H1 (cell line): ENCODE data around the gene TOR1A. TPM values are rescaled to one million over a fixed set of nuclear protein-coding genes. Genes with fewer than 3 reads are reported as not detected.

Experiments
- CTCF ChIA-PET: fragments of 300-600 bp; sonication (Branson Sonifier 250); formaldehyde crosslinking; loops from one replicate; lab custom pipeline; 2021; ENCODE audit not compliant: partially characterized antibody; lab: Charles Lee
- POLR2A ChIA-PET: fragments of 300-600 bp; sonication (Branson Sonifier 250); formaldehyde crosslinking; loops from one replicate; lab custom pipeline; 2021; ENCODE audit warnings: inconsistent platforms; ENCODE audit not compliant: partially characterized antibody; lab: Charles Lee
- DNase-seq, 2 experiments: peaks; one replicate each; pipeline versions ENCODE4 v3.0.0 to v3.0.0-alpha.2; 2010 to 2022; ENCODE audit warnings: low spot score in 2 of 2, low read depth in 1 of 2, mixed read lengths in 1 of 2
- FAIRE-seq: peaks from 2 replicates; lab custom pipeline; 2011; peaks lifted over from hg19 to GRCh38; lab: Jason Lieb, UNC
- H2AFZ ChIP-seq: 2 replicates; pipeline ENCODE4 v1.8.1; 2012; ENCODE audit warnings: low read length, inconsistent platforms
- H2AK5ac ChIP-seq: 2 replicates; pipeline ENCODE4 v1.6.1; 2013; ENCODE audit warnings: low read depth, low read length
- H2BK120ac ChIP-seq: replicated peaks from 2 replicates; pipeline ENCODE3; 2013; ENCODE audit warnings: low read depth, low read length, inconsistent platforms
- H2BK12ac ChIP-seq: 2 replicates; pipeline ENCODE4 v1.6.1; 2013; ENCODE audit warnings: low read depth, low read length
- H2BK15ac ChIP-seq: 2 replicates; pipeline ENCODE4 v1.6.1; 2013; ENCODE audit warnings: low read length
- H2BK20ac ChIP-seq: 2 replicates; pipeline ENCODE4 v1.6.1; 2013; ENCODE audit warnings: low read length
- H2BK5ac ChIP-seq: 2 replicates; pipeline ENCODE4 v1.6.1; 2013; ENCODE audit warnings: low read depth, low read length
- H3K14ac ChIP-seq: 2 replicates; pipeline ENCODE4 v1.6.1; 2013; ENCODE audit warnings: inconsistent platforms; ENCODE audit not compliant: insufficient read length
- H3K18ac ChIP-seq: 2 replicates; pipeline ENCODE4 v1.6.1; 2013; ENCODE audit warnings: low read length; ENCODE audit errors: extremely low read depth
- H3K23ac ChIP-seq: 2 replicates; pipeline ENCODE4 v1.6.1; 2013; ENCODE audit warnings: inconsistent platforms; ENCODE audit not compliant: insufficient read length
- H3K23me2 ChIP-seq: 2 replicates; pipeline ENCODE4 v1.6.1; 2013; ENCODE audit warnings: low read depth, low read length
- H3K27ac ChIP-seq: 2 replicates; pipeline ENCODE4 v1.6.1; 2011; ENCODE audit warnings: low read depth, low read length, inconsistent platforms
- H3K27me3 ChIP-seq, 4 experiments: replicated peaks in 1 of 4; 1 replicate in 1 of 4; 2 replicates in 3 of 4; pipeline versions ENCODE4 v1.6.1 to v1.8.1; 2011 to 2013; ENCODE audit warnings: low read length in 3 of 4, mild to moderate bottlenecking in 3 of 4, inconsistent platforms in 2 of 4, mixed read lengths in 2 of 4, moderate library complexity in 1 of 4; ENCODE audit not compliant: control insufficient read depth in 3 of 4, insufficient read depth in 3 of 4; ENCODE audit errors: extremely low read depth in 1 of 4
- H3K36me3 ChIP-seq, 4 experiments: 2 replicates each; pipeline versions ENCODE4 v1.6.1 to v1.8.1; 2011 to 2013; ENCODE audit warnings: mild to moderate bottlenecking in 4 of 4, low read length in 3 of 4, moderate library complexity in 2 of 4, control low read depth in 1 of 4, inconsistent platforms in 1 of 4; ENCODE audit not compliant: insufficient read depth in 4 of 4, control insufficient read depth in 2 of 4
- H3K4ac ChIP-seq: replicated peaks from 2 replicates; pipeline ENCODE3; 2013; ENCODE audit warnings: low read length, low read depth, mixed read lengths, inconsistent platforms; ENCODE audit not compliant: insufficient read length
- H3K4me1 ChIP-seq, 4 experiments: replicated peaks in 1 of 4; 1 replicate in 1 of 4; 2 replicates in 3 of 4; pipeline versions ENCODE4 v1.6.1 to v1.8.1; 2011 to 2013; ENCODE audit warnings: low read length in 3 of 4, inconsistent platforms in 2 of 4, mixed read lengths in 1 of 4; ENCODE audit not compliant: insufficient read depth in 4 of 4, control insufficient read depth in 3 of 4
- H3K4me2 ChIP-seq, 2 experiments: 2 replicates each; pipeline versions ENCODE4 v1.6.1 to v1.8.1; 2011 to 2013; ENCODE audit warnings: low read depth in 2 of 2, low read length in 2 of 2, control low read depth in 1 of 2, inconsistent platforms in 1 of 2, mild to moderate bottlenecking in 1 of 2; ENCODE audit not compliant: insufficient read depth in 1 of 2
- H3K4me3 ChIP-seq, 4 experiments: fragments of 200-600, 300-600 bp in 1 of 4; sonication (generic), shearing (Covaris generic), sonication (Bioruptor Twin) in 1 of 4; 2 replicates each; pipeline versions ENCODE4 v1.5.1 to v1.8.1; 2011 to 2016; ENCODE audit warnings: low read length in 4 of 4, low read depth in 3 of 4, control low read depth in 2 of 4, inconsistent platforms in 2 of 4, mild to moderate bottlenecking in 2 of 4, mixed read lengths in 1 of 4, moderate library complexity in 1 of 4; ENCODE audit not compliant: insufficient read depth in 2 of 4; ENCODE audit errors: extremely low read depth in 1 of 4
- H3K56ac ChIP-seq: replicated peaks from 2 replicates; pipeline ENCODE3; 2013; ENCODE audit warnings: low read depth, mild to moderate bottlenecking, mixed read lengths, low read length, inconsistent platforms; ENCODE audit not compliant: insufficient read length
- H3K79me1 ChIP-seq: 2 replicates; pipeline ENCODE4 v1.6.1; 2013; ENCODE audit warnings: low read depth, low read length, control low read depth
- H3K79me2 ChIP-seq, 2 experiments: 2 replicates each; pipeline versions ENCODE4 v1.6.1 to v1.8.1; 2012 to 2013; ENCODE audit warnings: low read length in 2 of 2, mild to moderate bottlenecking in 2 of 2, inconsistent platforms in 1 of 2; ENCODE audit not compliant: insufficient read depth in 2 of 2, control insufficient read depth in 1 of 2
- H3K9ac ChIP-seq, 4 experiments: replicated peaks in 1 of 4; 1 replicate in 1 of 4; 2 replicates in 3 of 4; pipeline versions ENCODE4 v1.6.1 to v1.8.1; 2011 to 2013; ENCODE audit warnings: low read depth in 3 of 4, low read length in 3 of 4, control low read depth in 2 of 4, mild to moderate bottlenecking in 2 of 4, moderate library complexity in 2 of 4, inconsistent platforms in 1 of 4; ENCODE audit errors: extremely low read depth in 1 of 4
- H3K9me3 ChIP-seq, 2 experiments: 2 replicates each; pipeline versions ENCODE4 v1.6.1 to v1.8.1; 2012 to 2013; ENCODE audit warnings: mild to moderate bottlenecking in 2 of 2, moderate library complexity in 2 of 2, control low read depth in 1 of 2, inconsistent platforms in 1 of 2, low read depth in 1 of 2, low read length in 1 of 2, mixed read lengths in 1 of 2; ENCODE audit not compliant: insufficient read depth in 2 of 2
- H4K20me1 ChIP-seq, 2 experiments: replicated peaks in 1 of 2; 2 replicates each; pipeline versions ENCODE3 to v1.8.1; 2011 to 2013; ENCODE audit warnings: inconsistent platforms in 2 of 2, low read length in 2 of 2, mild to moderate bottlenecking in 1 of 2; ENCODE audit not compliant: insufficient read depth in 2 of 2, control insufficient read depth in 1 of 2
- H4K5ac ChIP-seq: 2 replicates; pipeline ENCODE4 v1.6.1; 2013; ENCODE audit warnings: low read length, low read depth, mixed read lengths, inconsistent platforms; ENCODE audit not compliant: insufficient read length
- H4K8ac ChIP-seq: 2 replicates; pipeline ENCODE4 v1.8.0; 2013; ENCODE audit warnings: mild to moderate bottlenecking, moderate library complexity, low read length, inconsistent platforms; ENCODE audit not compliant: insufficient read depth; ENCODE audit errors: extremely low read depth
- H4K91ac ChIP-seq: replicated peaks from 2 replicates; pipeline ENCODE3; 2013; ENCODE audit warnings: low read length, mixed read lengths, inconsistent platforms; ENCODE audit not compliant: insufficient read length
- ASH2L ChIP-seq: fragments of 200-600, 300-600 bp; sonication (generic); IDR thresholded peaks from one replicate; pipeline ENCODE4 v1.7.1; 2017; ENCODE audit warnings: low read length
- ATF2 ChIP-seq: IDR thresholded peaks from 2 replicates; pipeline ENCODE4 v1.6.1; 2012; ENCODE audit warnings: low read length, inconsistent platforms
- POLR2AphosphoS5 ChIP-seq: IDR thresholded peaks from 2 replicates; pipeline ENCODE4 v1.6.1; 2011; ENCODE audit warnings: low read depth, low read length
- SIN3A ChIP-seq, 2 experiments: IDR thresholded peaks in 1 of 2; conservative IDR thresholded peaks in 1 of 2; 2 replicates each; pipeline ENCODE4 v1.6.1; 2011 to 2012; ENCODE audit warnings: low read length in 2 of 2, improper control_type of control experiment in 1 of 2, low read depth in 1 of 2, mild to moderate bottlenecking in 1 of 2
- SIRT6 ChIP-seq: IDR thresholded peaks from one replicate; pipeline ENCODE4 v1.7.1; 2012; ENCODE audit warnings: low read length, inconsistent platforms
- TAF1 ChIP-seq: IDR thresholded peaks from 2 replicates; pipeline ENCODE4 v1.6.1; 2011; ENCODE audit warnings: mild to moderate bottlenecking, low read depth, low read length
- ZNF274 ChIP-seq: IDR thresholded peaks from 2 replicates; pipeline ENCODE4 v1.7.0; 2012; ENCODE audit warnings: low read length, borderline replicate concordance; ENCODE audit errors: extremely low read depth
- WGBS, 2 experiments: shearing (Covaris generic) in 1 of 2; methylation state at CpG; one replicate each; pipeline versions ENCODE4 v1.1.6 to v1.1.7; 2013 to 2015; ENCODE audit warnings: low lambda C conversion rate in 2 of 2, mixed read lengths in 2 of 2, inconsistent platforms in 1 of 2, low coverage in 1 of 2, missing lambda C conversion rate in 1 of 2; ENCODE audit not compliant: insufficient replicate concordance in 2 of 2, insufficient coverage in 1 of 2, insufficient read length in 1 of 2; ENCODE audit errors: extremely low coverage in 1 of 2, missing lambda C conversion rate in 1 of 2; 5-methylcytosine and 5-hydroxymethylcytosine counted together
- polyA plus RNA-seq, 7 experiments: library from polyadenylated mRNA; depleted of rRNA in 3 of 7; stranded (reverse) in 5 of 7; unstranded in 2 of 7; fragments of >200 nt in 5 of 7; fragments of 200-250 nt in 2 of 7; gene quantifications; 1 replicate in 5 of 7; 2 replicates in 1 of 7; 4 replicates in 1 of 7; pipeline versions ENCODE4 v1.2.1 to v1.2.3, GENCODE V29; 2011 to 2013; ENCODE audit warnings: missing spikeins in 2 of 7, mixed read lengths in 2 of 7
- total RNA-seq: library from RNA; stranded (reverse); fragmentation: NEBNext Ultra II Directional; extraction: Animal tissue kit (Norgen Biotek cat#: 25700); gene quantifications from 2 replicates; pipeline ENCODE4 v1.2.1, GENCODE V29; 2021
- TF ChIP-seq, protein P1 (sequence below): IDR thresholded peaks from 2 replicates; pipeline ENCODE4 v1.6.1; 2012; ENCODE audit warnings: inconsistent platforms

TOR1A gene
- total and polyA plus RNA-seq, 2 of the 8 experiments (the other 6 are each of a cell fraction or from before 2014, with no cell fraction given) = 37.6 to 46.7 TPM

DNA sequence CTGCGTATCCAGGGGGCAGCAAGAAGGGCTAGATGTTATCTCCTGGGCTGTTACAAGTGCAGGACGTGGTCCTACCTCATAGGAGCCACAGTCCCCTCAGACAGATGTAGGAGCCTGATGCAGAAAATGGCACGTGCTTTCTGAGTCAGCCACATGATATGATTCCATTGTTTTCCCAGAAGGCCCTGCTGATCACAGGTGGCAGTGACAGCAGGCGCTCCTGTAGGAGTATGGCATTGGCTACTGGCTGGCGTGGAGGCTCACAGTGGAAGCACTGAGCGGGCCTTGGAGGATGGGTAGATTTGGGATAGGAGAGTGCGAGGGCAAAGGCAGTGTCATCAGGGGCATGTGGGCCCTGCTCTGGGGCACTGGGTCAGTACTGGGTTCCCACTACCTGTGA is 33.3 kb upstream of the TOR1A start:
- WGBS, 2 experiments = 89% methylated on average over 7 of the region's 7 CpGs; no CpG with 5 or more reads in 1 of the 2 experiments
- ChIA-PET CTCF (no interaction called here), POLR2A (no interaction called here)
- Histone ChIP-seq H3K27ac (no peak overlapping the region), H3K4me1 (no peaks in the 10 kb centered on the region), H3K14ac (no peak overlapping the region), H3K79me2 (no peaks in the 10 kb centered on the region), H4K20me1 (peaks cover 4% of the 10 kb centered on the region in 2 experiments), H3K23ac (no peak overlapping the region), H3K4ac (no peak overlapping the region), H2AFZ (no peak overlapping the region), H4K8ac (no peak overlapping the region), H3K4me2 (no peak overlapping the region), H3K9me3 (no peaks in the 10 kb centered on the region), H3K79me1 (no peaks in the 10 kb centered on the region), H2BK15ac (no peak overlapping the region), H2BK12ac (no peak overlapping the region), H3K4me3 (no peak overlapping the region), H3K56ac (no peak overlapping the region), H4K5ac (no peak overlapping the region), H2BK20ac (no peak overlapping the region), H2AK5ac (no peak overlapping the region), H3K9ac (no peak overlapping the region; a peak in 1 of 7 replicates), H3K23me2 (no peaks in the 10 kb centered on the region), H3K36me3 (peaks cover 0 to 9% (median under 1%) of the 10 kb centered on the region in 4 experiments; a peak in 4 of 8 replicates), H3K18ac (no peak overlapping the region), H4K91ac (no peak overlapping the region), H2BK5ac (no peak overlapping the region), H3K27me3 (no peaks in the 10 kb centered on the region), H2BK120ac (no peak overlapping the region)
- FAIRE-seq (no peak), DNase-seq (no peak)
- TF ChIP-seq ZNF274 = no peak
- TF ChIP-seq TAF1 = no peak
- TF ChIP-seq ASH2L = no peak
- no peak for TF ChIP-seq SIRT6
- TF ChIP-seq ATF2 = no peak
- TF ChIP-seq SIN3A (conservative IDR thresholded peaks at IDR 0.05 in 1 of 2, IDR thresholded peaks at IDR 0.05 in 1 of 2; ENCODE audit: low read depth in 1 of 2, low read length in 2 of 2) = no peak
- no peak for TF ChIP-seq POLR2AphosphoS5
- TF ChIP-seq, protein P1, sequence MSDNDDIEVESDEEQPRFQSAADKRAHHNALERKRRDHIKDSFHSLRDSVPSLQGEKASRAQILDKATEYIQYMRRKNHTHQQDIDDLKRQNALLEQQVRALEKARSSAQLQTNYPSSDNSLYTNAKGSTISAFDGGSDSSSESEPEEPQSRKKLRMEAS = no peak
